AG04449 (cell line): ENCODE results near the gene PIWIL4.
"Not testable (repeated sequence)": the region's sequence is repeated elsewhere in the genome, so short reads cannot be mapped to it uniquely, and the experiment has no call there.

Experiments used
- CTCF ChIA-PET: fragments of 350-600 bp; formaldehyde crosslinking; extraction: SDS; loops from one replicate; lab custom pipeline; 2021; ENCODE audit warnings: antibody characterized with exemption; lab: Yijun Ruan, JAX
- POLR2A ChIA-PET: fragments of 400-600, 350-600 bp; formaldehyde crosslinking; extraction: SDS; loops from one replicate; lab custom pipeline; 2020; ENCODE audit warnings: antibody characterized with exemption, inconsistent platforms; lab: Yijun Ruan, JAX
- DNase-seq: peaks from one replicate; pipeline ENCODE4 v3.0.0-alpha.2; 2010; ENCODE audit warnings: low read depth, low spot score
- H3K4me3 ChIP-seq: 2 replicates; pipeline ENCODE4 v1.5.1; 2011; ENCODE audit warnings: low read depth, mild to moderate bottlenecking, control low read depth, low read length
- TF ChIP-seq, protein P1 (sequence below): IDR thresholded peaks from one replicate; pipeline ENCODE4 v1.5.1; 2011; ENCODE audit warnings: mild to moderate bottlenecking, moderate library complexity, low read length, control low read depth, inconsistent platforms; ENCODE audit not compliant: insufficient read depth; ENCODE audit errors: missing control alignments

The PIWIL4 gene

DNA sequence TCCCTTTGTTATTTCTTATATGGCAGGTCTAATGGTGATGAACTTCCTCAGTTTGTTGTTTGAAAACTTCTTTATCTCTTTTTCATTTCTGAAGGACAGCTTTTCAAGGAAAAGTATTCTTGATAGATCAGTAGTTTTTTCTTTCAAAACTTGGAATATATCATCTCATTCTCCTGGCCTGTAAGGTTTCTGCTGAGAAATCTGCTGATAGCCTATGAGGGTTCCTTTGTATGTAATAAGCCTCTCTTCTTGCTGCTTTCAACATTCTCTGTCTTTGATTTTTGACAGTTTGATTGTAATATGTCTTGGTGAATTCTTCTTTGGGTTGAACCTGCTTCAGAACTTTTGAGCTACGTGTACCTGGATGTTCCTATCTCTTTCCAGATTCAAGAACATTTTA, 46.0 kb downstream of the PIWIL4 start:
- H3K4me3 ChIP-seq: no peak overlapping the region
- no peak for DNase-seq
- TF ChIP-seq, protein P1, sequence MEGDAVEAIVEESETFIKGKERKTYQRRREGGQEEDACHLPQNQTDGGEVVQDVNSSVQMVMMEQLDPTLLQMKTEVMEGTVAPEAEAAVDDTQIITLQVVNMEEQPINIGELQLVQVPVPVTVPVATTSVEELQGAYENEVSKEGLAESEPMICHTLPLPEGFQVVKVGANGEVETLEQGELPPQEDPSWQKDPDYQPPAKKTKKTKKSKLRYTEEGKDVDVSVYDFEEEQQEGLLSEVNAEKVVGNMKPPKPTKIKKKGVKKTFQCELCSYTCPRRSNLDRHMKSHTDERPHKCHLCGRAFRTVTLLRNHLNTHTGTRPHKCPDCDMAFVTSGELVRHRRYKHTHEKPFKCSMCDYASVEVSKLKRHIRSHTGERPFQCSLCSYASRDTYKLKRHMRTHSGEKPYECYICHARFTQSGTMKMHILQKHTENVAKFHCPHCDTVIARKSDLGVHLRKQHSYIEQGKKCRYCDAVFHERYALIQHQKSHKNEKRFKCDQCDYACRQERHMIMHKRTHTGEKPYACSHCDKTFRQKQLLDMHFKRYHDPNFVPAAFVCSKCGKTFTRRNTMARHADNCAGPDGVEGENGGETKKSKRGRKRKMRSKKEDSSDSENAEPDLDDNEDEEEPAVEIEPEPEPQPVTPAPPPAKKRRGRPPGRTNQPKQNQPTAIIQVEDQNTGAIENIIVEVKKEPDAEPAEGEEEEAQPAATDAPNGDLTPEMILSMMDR: no peak
- ChIA-PET POLR2A (no interaction called here), CTCF (interaction anchor here (0.9 to 6.8 kb wide), 5 partner anchors 9 to 285 kb away, joined by 3 to 69 read pairs (median 6); no protein-coding TSS in a partner anchor)

GRCh38 chr11:94623120-94623735, 56.1 kb downstream of the PIWIL4 start:
- CTCF ChIA-PET: interaction anchor here (0.6 to 10.3 kb wide), 91 partner anchors 9 to 1802 kb away, joined by 3 to 171 read pairs (median 5); partner anchors contain the start of genes AMOTL1, CWC15 and KDM4D
- TF ChIP-seq, protein P1: peak; percentile 73
- POLR2A ChIA-PET: no interaction called here
- peak; percentile 10 for DNase-seq
- H3K4me3 ChIP-seq: no peak overlapping the region

- CTCF ChIA-PET: interaction anchor here (0.6 to 10.3 kb wide), 6 partner anchors 12 to 342 kb away, joined by 3 to 171 read pairs (median 40); no protein-coding TSS in a partner anchor
- POLR2A ChIA-PET: not testable (repeated sequence)
Observed at GRCh38 chr11:94625422-94625821, 58.3 kb downstream of the PIWIL4 start.

GRCh38 chr11:94627003-94627560, 59.9 kb downstream of the PIWIL4 start:
- CTCF ChIA-PET: interaction anchor here (1.0 to 10.3 kb wide), 3 partner anchors 24 to 340 kb away, joined by 3 to 171 read pairs (median 6); no protein-coding TSS in a partner anchor
- POLR2A ChIA-PET, H3K4me3 ChIP-seq, DNase-seq: not testable (repeated sequence)

More at GRCh38 chr11:94625422-94625821, 58.3 kb downstream of the PIWIL4 start:
- DNase-seq, H3K4me3 ChIP-seq: not testable (repeated sequence)

GRCh38 chr11:94629741-94630140, 62.6 kb downstream of the PIWIL4 start:
- H3K4me3 ChIP-seq: no peak overlapping the region
- CTCF ChIA-PET: interaction anchor here (2.0 kb wide), 1 partner anchor 8 kb away, joined by 6 read pairs; no protein-coding TSS in a partner anchor
- DNase-seq: no peak
- POLR2A ChIA-PET: no interaction called here
- TF ChIP-seq, protein P1: no peak

GRCh38 chr11:94630221-94630620, 63.1 kb downstream of the PIWIL4 start:
- CTCF ChIA-PET: interaction anchor here (2.0 kb wide), 1 partner anchor 9 kb away, joined by 6 read pairs; no protein-coding TSS in a partner anchor
- DNase-seq: no peak
- H3K4me3 ChIP-seq: no peak overlapping the region
- TF ChIP-seq, protein P1: no peak
- POLR2A ChIA-PET: no interaction called here

- TF ChIP-seq, protein P1: no peak
- POLR2A ChIA-PET: no interaction called here
- DNase-seq: no peak
- no peak overlapping the region for H3K4me3 ChIP-seq
- CTCF ChIA-PET: interaction anchor here (0.8 to 1.7 kb wide), 2 partner anchors 10 to 29 kb away, joined by 3 to 13 read pairs; no protein-coding TSS in a partner anchor
Observed at GRCh38 chr11:94632356-94632755, 65.2 kb downstream of the PIWIL4 start.
